Forelimb muscle (tissue), 1 donor: ENCODE measurements around the gene MRPS5. TPM values are rescaled to one million over a fixed set of nuclear protein-coding genes. Genes with fewer than 3 reads are reported as not detected.
A peak's percentile ranks its signal among the peaks of the same experiment; 100 is the strongest.
"Not testable (repeated sequence)": the region's sequence is repeated elsewhere in the genome, so short reads cannot be mapped to it uniquely, and the experiment has no call there.

Experiments used
- DNase-seq: peaks from one replicate; pipeline ENCODE4 v3.0.0-alpha.2; 2013; ENCODE audit warnings: low read depth
- polyA plus RNA-seq: library from polyadenylated mRNA; unstranded; fragments of 120-200 nt; gene quantifications from one replicate; pipeline ENCODE4 v1.2.1, GENCODE V29; 2013; ENCODE audit not compliant: insufficient read length

Gene MRPS5
- 67.5 TPM for polyA plus RNA-seq

DNA sequence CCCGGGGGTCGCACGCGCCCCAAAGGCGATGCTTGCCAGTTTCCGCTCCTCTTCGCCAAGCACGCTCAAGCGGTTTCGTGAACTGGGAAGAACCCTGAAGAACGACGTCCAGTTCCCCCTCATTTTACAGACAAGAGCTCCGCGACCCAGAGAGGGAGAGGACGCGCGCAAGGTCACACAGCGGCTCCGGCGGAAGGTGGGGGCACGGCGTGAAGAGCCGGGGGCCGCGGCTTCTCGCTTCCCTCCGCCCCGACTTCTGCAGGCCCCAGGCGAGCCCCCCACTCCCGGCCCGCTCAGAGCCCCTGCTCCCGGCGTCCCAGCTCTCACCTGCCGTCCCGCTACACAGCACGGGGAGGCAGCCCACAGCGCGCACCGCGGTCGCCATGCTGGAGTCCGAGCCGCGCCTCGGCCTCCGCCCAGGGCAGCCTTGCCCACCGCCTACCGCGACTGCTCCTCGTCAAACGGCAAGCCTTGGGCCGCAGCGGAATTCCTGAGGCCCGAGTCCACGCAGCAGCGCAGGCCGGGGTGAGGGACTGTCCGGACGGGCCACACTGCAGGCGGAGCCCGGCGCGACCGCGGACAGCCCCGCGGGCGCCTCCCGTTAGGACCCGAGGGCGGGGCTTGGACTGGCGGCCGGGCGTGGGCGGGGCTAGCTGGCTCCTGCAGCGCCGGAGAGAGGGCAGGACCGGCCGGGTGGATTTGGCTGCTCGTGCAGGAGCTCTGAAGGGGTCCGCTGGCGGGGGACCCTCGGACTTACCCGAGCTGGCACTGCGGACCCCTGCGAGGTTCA lies at the start of gene MRPS5:
Gene MRPS5 (minus strand): TSS at position 402 of the 790 bp plus-strand sequence. CDS start 17 bp downstream, at position 385.
- DNase-seq: peak; percentile 17

DNA sequence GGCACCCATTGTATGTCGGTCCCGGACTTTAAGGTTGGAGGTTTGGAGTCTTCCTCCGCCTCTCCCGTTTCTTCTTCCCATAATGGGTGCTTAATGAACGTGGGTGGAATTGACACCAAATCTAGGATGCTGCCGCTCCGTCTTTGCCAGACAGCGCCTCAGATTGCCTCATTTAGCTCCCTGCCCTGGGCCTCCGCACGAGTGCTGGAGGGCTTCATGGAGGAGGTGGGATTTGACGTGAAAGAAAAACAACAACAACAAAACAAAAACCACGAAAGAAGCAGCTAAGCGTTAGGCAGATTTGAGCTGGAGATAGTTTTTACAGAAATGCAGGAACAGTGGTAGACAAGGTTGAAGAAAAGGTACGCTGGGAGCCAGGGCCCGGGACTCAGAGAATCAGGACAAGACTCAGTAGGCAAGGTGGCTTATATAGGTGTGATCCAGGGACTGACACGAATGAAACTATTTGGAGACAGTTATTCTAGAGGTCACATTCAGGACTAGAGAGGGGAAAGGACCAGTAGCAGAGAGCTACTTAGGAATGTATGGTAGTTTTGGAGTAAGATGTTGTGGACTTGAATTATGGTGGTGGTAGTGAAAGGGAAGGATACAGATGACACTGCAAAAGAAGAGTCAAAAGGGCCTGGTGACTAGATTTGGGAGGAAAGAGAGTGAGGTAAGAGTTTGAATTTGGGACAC lies 44.6 kb upstream of the MRPS5 start:
- no peak for DNase-seq

DNA sequence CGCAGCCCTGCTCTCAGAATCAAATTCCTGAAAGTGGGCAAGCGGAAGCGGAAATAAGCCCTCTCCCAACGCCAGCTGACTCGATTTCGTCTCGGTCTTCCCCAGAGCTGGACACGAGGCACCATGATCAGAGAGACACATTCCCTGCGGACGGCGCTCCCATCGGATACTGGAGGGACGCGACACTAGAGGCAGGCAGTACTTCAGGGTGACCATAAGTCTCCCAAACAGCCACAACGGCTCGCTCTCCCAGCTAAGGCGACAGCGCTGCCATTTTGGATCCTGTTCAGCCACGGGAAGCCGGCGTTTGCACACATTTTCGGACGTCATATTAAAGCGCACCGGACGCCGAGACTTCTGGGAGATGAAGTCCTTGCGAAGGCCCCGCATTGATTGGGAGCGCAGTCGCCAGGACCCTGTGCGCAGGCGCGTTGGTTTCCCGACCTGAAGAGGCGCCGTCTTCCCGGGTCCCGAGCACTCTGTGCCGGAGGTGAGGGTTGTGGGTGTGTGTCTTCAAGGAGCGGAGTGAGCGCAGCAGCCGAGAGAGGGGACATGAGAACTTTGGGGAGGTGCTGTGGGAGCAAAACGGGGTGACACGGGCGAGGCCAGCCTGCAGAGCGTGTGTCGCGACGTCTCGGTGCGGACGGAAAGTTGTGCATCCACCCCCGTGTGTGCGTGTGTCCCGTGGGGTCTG lies 43.9 kb upstream of the MRPS5 start, which contains the start of gene ZNF2:
Gene ZNF2 (plus strand): TSS at position 439 of the 694 bp plus-strand sequence. CDS start 10,418 bp downstream, outside the sequence.
- peak; percentile 97 for DNase-seq

DNA sequence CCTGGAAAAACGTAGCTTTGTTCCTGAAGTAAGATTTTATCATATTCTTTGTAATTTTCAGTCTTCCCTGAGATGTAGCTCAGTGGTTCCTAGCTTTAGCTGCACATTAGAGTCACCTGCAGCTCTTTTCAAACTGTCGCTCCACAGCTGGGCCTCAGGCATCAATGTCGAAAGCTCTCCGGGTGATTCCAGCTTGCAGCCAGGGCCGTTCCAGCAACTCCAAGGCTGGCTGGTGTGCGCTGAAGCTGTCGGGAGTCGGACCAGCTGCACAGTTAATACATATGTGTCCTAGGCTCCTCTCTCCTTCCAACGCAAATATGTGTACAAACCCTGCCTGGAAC lies 43.4 kb upstream of the MRPS5 start:
- no peak for DNase-seq

DNA sequence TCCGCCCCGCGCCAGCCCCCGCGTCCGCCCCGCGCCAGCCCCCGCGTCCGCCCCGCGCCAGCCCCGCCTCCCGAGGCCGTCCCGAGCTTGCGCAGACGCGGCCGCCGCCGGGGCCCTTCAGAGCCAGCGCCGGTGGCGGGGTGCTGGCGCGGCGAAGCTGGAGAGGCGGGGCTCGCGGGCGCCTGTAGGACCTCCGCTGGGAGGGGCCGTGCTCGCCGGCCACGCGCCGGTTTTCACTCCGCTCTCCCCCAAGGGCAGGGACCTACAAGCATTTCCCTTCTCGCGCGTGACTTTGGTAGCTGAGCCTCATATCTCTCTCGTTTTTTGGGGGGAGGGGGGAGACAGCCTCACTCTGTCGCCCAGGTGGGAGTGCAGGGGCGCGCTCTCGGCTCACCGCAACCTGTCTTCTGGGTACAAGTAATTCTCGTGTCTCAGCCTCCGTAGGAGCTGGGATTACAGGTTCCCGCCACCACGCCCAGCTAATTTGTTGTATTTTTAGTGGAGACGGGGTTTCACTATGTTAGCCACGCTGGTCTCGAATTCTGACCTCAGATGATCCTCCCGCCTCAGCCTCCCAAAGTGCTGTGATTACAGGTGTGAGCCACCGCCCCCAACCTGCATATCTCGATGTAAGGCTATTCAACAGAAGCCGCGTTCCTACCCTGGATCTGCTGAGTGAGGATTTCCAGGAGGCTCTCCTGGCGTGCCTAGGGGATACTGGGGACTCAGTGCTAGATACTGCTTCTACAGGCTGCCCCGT lies 38.3 kb upstream of the MRPS5 start, which contains the start of gene ZNF514:
Gene ZNF514 (minus strand): TSS at position 159 of the 760 bp plus-strand sequence. CDS start 6,595 bp downstream, outside the sequence.
- DNase-seq: peak; percentile 31

DNA sequence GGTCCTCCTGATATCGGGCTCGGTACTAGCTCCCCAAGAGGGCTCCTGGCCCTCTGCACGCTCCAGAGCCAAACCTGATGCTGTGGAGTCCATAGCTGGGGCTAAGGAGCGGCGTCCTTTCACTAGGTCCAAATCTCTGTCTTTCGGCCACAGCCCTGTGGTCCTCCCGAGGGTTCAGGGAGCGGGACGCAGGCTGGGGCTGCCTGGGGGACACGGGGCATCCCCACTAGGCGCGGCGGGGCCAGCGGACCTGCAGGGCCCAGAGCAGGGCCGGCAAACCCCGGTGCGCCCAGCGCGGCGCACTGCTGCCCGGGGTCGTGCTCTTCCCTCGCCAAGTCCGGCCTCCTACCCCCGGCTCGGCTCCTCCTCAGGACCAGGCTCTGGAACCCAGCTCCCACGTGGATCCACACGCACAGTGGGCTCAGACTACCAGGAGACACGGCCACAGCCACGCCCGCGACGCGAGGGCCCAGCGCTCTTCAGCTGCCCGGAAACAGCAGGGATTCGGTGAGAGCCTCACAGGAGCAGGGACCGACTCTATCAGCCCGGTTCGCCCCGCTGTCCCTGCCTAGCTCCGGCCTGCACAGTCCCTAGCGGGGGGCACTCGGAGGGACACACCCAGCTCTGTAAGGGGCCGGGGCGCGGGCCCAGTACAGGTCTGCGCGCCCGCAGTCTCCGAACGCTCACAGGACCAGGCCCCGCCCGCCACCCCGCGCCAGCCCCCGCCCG lies 37.4 kb upstream of the MRPS5 start:
- no peak for DNase-seq

DNA sequence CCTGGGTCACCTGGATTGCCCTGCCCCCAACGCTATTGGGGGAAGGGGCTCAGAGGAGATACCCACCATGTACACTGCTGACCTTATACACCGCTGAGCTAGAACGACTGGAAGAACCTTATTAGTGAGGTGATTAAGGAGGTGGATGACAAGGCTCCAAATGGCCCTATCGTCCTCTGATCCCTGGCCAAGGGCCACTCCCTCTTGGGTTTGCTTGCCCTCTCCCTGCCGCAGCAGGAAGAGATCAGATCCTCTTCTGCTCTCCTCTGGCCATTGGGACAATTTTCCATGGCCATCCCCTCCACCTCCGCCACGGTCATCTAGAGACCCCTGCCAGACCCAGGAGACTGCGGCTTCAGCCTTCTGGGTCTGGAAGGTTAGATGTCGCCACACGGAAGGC lies 36.8 kb upstream of the MRPS5 start:
- no peak for DNase-seq

DNA sequence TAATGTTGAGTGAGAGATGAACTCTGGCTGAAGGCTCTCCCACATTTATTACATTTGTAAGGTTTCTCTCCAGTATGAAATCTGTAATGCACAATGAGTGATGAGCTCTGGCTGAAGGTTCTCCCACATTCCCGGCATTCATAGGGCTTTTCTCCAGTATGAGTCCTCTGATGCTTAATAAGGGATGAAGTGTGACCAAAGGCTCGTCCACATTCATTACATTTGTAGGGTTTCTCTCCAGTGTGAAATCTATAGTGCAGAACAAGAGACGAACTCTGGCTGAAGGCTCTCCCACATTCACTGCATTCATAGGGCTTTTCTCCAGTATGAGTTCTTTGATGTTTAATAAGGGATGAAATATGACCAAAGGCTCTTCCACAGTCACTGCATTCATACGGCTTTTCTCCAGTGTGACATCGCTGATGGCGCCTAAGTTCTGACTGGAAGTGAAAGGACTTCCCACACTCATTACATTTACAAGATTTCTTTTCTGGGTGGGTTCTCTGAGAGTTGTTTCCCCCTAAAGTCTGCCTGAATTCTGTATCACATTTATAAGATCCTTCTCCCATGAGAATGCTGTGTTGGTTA lies 27.9 kb upstream of the MRPS5 start:
- DNase-seq: no peak

DNA sequence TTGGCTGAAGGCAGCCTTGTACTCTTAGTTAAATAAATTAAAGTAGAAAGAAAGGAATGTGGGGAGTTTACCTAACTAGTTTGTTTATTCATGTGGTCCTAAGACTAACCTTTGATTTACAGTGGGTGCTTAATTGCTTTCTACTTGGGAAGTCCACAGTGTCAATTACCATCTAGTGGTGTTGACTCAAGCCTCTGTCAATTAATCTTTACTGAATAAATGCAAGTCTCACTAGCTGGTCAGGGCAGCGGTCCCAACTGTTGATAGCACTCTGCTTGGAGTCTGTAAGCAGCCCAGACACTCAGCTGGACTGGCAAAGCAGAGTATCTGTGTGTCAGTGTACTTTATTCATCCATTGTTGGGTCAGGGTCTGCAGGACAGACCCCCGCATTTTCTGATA lies 22.2 kb upstream of the MRPS5 start:
- no peak for DNase-seq

DNA sequence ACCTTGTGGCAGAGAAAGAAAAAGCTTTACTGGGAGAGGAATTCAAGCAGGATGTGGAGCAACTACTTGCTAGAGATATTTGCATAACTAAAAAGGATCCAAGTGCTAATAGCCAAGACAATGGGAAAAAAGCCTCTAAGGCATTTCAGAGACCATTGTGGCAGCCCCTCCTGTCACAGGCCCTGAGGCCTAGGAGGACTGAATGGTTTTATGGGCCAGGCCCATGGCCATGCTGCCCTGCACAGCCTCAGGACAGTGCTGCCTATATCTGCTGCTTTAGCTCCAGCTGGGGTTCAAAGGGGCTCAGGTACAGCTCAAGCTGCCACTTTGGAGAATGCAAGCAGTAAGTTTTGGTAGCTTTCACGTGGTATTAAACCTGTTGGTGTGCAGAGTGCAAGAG lies 17.1 kb upstream of the MRPS5 start:
- DNase-seq: no peak

DNA sequence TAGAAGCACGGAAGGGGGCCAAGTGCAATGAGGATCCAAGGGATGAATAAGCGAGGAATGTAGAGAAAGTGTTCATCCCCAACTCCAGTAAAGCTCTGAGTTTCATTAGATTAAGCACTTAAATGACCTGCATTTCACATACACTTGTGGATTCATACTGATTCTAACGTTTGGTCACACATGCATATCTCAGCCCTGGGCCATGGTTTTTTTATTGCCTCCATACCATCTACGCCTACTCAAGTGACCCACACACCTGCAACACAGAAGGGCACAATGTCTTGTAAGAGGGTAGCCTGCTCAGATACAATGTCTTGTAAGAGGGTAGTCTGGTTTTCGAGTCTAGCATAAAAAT lies 566 bp upstream of the MRPS5 start:
- DNase-seq: no peak

DNA sequence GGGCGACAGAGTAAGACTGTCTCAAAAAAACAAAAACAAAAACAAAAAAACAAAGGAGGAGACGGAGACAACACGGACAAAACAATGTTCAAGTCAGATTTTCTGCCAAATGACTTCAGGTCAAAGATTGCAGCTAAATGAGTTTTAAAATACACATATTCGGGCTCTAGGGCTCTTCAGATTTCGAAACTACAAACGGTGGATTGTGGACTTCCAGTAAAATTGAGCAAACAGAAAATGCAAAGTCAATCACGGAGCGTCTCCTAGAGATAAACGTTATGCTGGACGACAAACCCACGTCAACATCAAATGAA lies 558 bp downstream of the MRPS5 start:
- DNase-seq: no peak

DNA sequence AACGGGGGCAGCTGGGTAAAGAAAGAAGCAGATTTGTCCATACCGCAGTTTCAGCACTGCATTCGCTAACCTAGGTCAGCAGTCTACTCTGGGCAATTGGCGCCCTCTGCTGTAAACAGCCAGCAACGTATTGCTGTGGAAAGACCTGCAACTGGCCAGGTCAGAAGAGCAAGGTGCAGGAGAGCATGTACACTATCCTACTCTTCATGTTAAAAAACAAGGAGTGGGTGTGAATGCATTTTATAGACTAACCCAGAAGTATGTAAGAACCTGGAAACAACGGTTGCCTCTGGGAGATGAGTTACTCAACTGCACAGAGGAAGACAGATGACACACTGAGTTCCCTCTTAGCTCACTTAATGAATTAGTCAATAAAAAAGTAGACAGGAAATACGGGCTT lies 6.2 kb downstream of the MRPS5 start:
- peak; percentile 20 for DNase-seq

DNA sequence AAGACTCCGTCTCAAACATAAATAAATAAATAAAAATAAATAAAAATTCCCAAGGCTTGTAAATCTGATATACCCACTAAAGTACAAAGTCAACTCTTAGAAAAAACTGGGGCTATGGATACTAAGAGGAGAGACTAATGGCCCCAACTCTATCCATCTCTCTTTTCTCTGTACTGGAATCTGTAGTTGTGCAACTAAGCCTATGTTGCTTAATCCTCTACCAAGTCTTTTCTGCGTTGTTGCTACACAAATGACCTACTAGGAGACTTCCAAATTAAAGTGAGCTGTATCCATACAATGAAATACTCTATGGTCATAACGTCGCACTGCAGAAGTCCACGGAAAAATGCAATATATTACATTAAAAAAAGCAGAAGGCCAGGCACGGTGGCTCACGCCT lies 8.1 kb downstream of the MRPS5 start:
- no peak for DNase-seq

DNA sequence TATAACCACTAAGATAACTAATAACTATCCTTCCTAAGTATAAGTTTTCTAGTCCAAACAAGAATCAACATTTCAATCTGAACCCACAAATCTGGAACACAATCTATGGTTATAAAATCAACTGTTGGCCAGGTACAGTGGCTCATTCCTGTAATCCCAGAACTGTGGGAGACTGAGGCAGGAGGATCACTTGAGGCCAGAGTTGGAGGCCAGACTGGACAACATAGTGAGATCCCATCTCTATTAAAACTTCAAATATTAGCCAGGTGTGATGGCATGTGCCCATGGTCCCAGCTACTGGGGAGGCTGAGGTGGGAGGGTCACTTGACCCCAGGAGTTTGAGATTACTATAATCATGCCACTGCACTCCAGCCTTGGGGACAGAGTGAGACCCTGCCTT lies 11.2 kb downstream of the MRPS5 start:
- no peak for DNase-seq

DNA sequence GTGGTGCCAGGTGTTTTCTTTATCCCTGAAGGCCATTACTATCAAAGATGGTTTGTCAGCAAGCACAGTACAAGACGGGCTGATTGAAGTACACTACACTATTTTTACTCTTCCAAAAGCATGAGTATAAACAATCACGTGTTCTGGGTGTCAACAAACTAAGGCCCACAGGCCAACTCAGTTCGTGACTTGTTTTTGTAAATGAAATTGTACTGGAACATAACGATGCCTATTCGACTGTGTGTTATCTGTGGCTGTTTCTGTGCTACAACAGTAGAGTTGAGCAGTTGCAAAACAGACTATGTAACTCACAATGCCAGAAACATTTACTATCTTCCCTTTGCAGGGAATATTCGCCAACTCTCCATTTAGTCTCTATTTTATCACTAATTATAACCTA lies 12.3 kb downstream of the MRPS5 start:
- no peak for DNase-seq

DNA sequence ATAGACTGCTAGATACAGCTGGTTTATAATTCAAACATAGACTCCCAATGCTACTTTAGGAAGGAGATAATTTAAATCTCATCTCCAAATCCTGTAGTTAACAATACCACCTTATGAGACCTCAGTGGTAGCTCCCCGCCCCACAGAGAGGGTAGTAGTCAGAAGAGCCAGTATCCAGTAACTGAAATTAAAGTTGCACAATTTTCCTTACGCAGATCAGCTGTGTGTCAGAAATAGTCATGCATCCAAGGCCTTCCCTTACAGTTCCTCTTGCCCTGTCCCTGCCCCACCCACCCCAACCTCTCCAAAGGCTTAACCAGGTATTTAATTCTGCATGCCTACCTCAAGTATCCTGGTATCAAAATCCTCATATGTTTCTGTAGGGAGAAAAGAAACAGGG lies 15.5 kb downstream of the MRPS5 start:
- DNase-seq: no peak

DNA sequence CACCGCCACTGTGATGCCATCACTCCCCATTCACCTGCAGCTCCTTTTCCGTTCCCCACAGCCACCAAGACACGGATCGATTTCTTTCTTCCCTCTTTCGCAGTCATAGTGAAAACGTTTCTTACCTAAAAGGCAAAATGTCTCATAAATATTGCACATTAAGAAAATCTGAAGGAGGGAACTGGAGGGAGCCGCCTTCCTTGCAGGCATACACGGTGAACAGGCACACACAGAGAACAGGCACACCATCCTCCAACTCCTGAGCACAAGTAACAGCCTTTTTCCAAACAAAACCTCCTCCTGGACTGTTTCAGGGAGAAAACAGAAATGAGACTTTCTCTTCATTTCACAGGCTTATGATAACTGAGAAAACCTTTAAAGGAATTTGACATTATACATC lies 17.0 kb downstream of the MRPS5 start:
- DNase-seq: no peak

DNA sequence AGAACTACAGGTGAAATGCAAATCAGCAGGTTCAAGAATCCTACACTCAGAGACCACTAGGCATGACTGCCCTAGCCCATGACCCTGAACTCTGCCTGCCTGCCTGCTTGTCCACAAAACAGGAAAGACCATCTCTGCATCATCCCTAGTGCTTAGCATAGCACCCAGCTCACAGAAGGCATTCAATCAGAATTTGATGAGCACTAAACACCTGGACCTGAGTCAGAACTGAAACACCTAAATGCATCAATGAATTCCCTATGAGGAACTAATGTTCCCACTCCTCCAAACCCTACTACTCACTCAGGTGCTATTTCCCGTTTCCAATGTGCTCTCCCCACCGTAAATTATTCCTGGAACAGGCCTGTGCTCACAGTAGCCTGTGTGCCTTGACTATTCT lies 21.7 kb downstream of the MRPS5 start:
- no peak for DNase-seq

DNA sequence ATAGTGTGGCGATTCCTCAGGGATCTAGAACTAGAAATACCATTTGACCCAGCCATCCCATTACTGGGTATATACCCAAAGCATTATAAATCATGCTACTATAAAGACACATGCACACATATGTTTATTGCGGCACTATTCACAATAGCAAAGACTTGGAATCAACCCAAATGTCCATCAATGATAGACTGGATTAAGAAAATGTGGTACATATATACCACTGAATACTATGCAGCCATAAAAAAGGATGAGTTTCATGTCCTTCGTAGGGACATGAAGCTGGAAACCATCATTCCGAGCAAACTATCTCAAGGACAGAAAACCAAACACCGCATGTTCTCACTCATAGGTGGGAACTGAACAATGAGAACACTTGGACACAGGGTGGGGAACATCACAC lies 23.3 kb downstream of the MRPS5 start:
- not testable (repeated sequence) for DNase-seq
